SK-N-MC (cell line): ENCODE measurements around the gene RNF227.

Experiments
- EZH2 ChIP-seq: fragments of 200-600 bp; sonication (generic); IDR thresholded peaks from one replicate; pipeline ENCODE4 v1.6.1; 2017; ENCODE audit warnings: antibody characterized with exemption
- POLR2AphosphoS5 ChIP-seq: IDR thresholded peaks from 2 replicates; pipeline ENCODE4 v1.6.1; 2012; ENCODE audit warnings: mild to moderate bottlenecking, low read depth, low read length, borderline replicate concordance

- TF ChIP-seq POLR2AphosphoS5 = no peak
- TF ChIP-seq EZH2 = no peak
These were observed 51.0 kb downstream of the RNF227 start for GRCh38 chr17:7864995-7865650.
